Measurements from ENCODE around the gene MUC20.

- TF ChIP-seq CTCF (IDR thresholded peaks at IDR 0.05) (no peak), POLR2A (IDR thresholded peaks at IDR 0.05) (no peak), POLR2AphosphoS5 (IDR thresholded peaks at IDR 0.05; ENCODE audit: insufficient read depth in 1 of 2, low read depth in 1 of 2) (no peak)
These were observed 12.7 kb upstream of the MUC20 start for GRCh38 chr3:195708061-195708460.

All from vagina (tissue), 2 donors.